K562 (cell line): ENCODE data around the gene SOX12. TPM values are rescaled to one million over a fixed set of nuclear protein-coding genes. Genes with fewer than 3 reads are reported as not detected.
A peak's percentile ranks its signal among the peaks of the same experiment; 100 is the strongest.

Experiments used
- BRF1 ChIP-seq: IDR thresholded peaks from 3 replicates; pipeline ENCODE4 v1.6.1; 2011; ENCODE audit warnings: borderline replicate concordance, mild to moderate bottlenecking; ENCODE audit not compliant: insufficient read length; ENCODE audit errors: extremely low read depth
- CTCF ChIP-seq, 3 experiments: IDR thresholded peaks in 2 of 3; conservative IDR thresholded peaks in 1 of 3; 2 replicates each; pipeline ENCODE4 v1.5.1; 2011 to 2012; ENCODE audit warnings: low read length in 3 of 3, mild to moderate bottlenecking in 3 of 3, control low read depth in 2 of 3, improper control_type of control experiment in 1 of 3, inconsistent platforms in 1 of 3, low read depth in 1 of 3, mixed read lengths in 1 of 3, moderate library complexity in 1 of 3; ENCODE audit not compliant: insufficient read depth in 2 of 3
- CXXC5 ChIP-seq: fragments of 250-450 bp; sonication (Bioruptor Pico); IDR thresholded peaks from 2 replicates; pipeline ENCODE4 v1.8.0; 2022; ENCODE audit warnings: inconsistent platforms, mild to moderate bottlenecking, moderate library complexity
- EP400 ChIP-seq: fragments of 450-650 bp; IDR thresholded peaks from 2 replicates; pipeline ENCODE4 v1.6.1; 2017; ENCODE audit warnings: antibody characterized with exemption, mild to moderate bottlenecking, moderate library complexity
- HDGF ChIP-seq: fragments of 450-650 bp; IDR thresholded peaks from 2 replicates; pipeline ENCODE4 v1.6.1; 2016
- JUNB ChIP-seq: fragments of 450-650 bp; formaldehyde crosslinking; conservative IDR thresholded peaks from 2 replicates; pipeline ENCODE4 v1.4.0; 2020; ENCODE audit warnings: mild to moderate bottlenecking
- L3MBTL2 ChIP-seq: fragments of 450-650 bp; IDR thresholded peaks from 2 replicates; pipeline ENCODE4 v1.6.1; 2016; ENCODE audit warnings: mild to moderate bottlenecking, moderate library complexity
- MCM7 ChIP-seq, 2 experiments: fragments of 450-650 bp; IDR thresholded peaks; 2 replicates each; pipeline ENCODE4 v1.6.1; 2016 to 2018
- NFATC3 ChIP-seq: fragments of 450-650 bp; IDR thresholded peaks from 2 replicates; pipeline ENCODE4 v1.6.1; 2017; ENCODE audit warnings: mild to moderate bottlenecking
- NFXL1 ChIP-seq: fragments of 450-650 bp; formaldehyde crosslinking; IDR thresholded peaks from 2 replicates; pipeline ENCODE4 v1.4.0; 2021; ENCODE audit warnings: mild to moderate bottlenecking
- SLC30A9 ChIP-seq: fragments of 250-450 bp; sonication (Bioruptor Pico); IDR thresholded peaks from 2 replicates; pipeline ENCODE4 v1.8.0; 2022; ENCODE audit warnings: mild to moderate bottlenecking, moderate library complexity
- SMARCC2 ChIP-seq: fragments of 450-650 bp; IDR thresholded peaks from 2 replicates; pipeline ENCODE4 v1.6.1; 2017; ENCODE audit warnings: antibody characterized with exemption, moderate library complexity, mild to moderate bottlenecking, low read depth
- ZFX ChIP-seq: sonication (generic); formaldehyde crosslinking; IDR thresholded peaks from 2 replicates; pipeline ENCODE4 v1.8.0; 2022; ENCODE audit warnings: mild to moderate bottlenecking, missing genetic modification reagents, moderate library complexity
- ZNF384 ChIP-seq: IDR thresholded peaks from 2 replicates; pipeline ENCODE4 v1.6.1; 2012; ENCODE audit warnings: low read depth, low read length, improper control_type of control experiment
- ZNF507 ChIP-seq: conservative IDR thresholded peaks from 2 replicates; pipeline ENCODE4 v1.6.1; 2017; ENCODE audit warnings: missing genetic modification characterization, missing compliant biosample characterization
- ZNF785 ChIP-seq: fragments of 250-450 bp; sonication (Bioruptor Pico); IDR thresholded peaks from 2 replicates; pipeline ENCODE4 v1.4.0; 2020; ENCODE audit warnings: mild to moderate bottlenecking
- polyA plus RNA-seq, 8 experiments: library from polyadenylated mRNA; depleted of rRNA in 4 of 8; stranded (reverse) in 5 of 8; unstranded in 3 of 8; fragments of >200 nt; fragmentation: Nextera tagmentation in 2 of 8; fragmentation: Illumina TruSeq in 1 of 8; extraction: Ambion mirVana in 2 of 8; extraction: Trizol in 1 of 8; gene quantifications; 2 replicates each; pipeline versions ENCODE4 v1.2.1 to v1.2.3, GENCODE V29; 2011 to 2014; ENCODE audit warnings: inconsistent platforms in 1 of 8, missing spikeins in 1 of 8
- total RNA-seq, 7 experiments: library from RNA; depleted of rRNA in 6 of 7; stranded (reverse); fragments of >200 nt in 6 of 7; fragmentation: Illumina TruSeq in 2 of 7; extraction: Trizol in 2 of 7; gene quantifications; 2 replicates each; pipeline versions ENCODE4 v1.2.1 to v1.2.3, GENCODE V29; 2011 to 2021; ENCODE audit warnings: low replicate concordance in 1 of 7
- TF ChIP-seq, protein P1 (sequence below), 2 experiments: fragments of 150-350 bp in 1 of 2; IDR thresholded peaks; 2 replicates each; pipeline ENCODE4 v1.6.1; 2012 to 2016; ENCODE audit warnings: low read depth in 2 of 2, low read length in 2 of 2, mild to moderate bottlenecking in 1 of 2, moderate library complexity in 1 of 2
- TF ChIP-seq, protein P2 (sequence below), 2 experiments: fragments of 250-450 bp in 1 of 2; fragments of 450-650 bp in 1 of 2; sonication (Bioruptor Pico) in 1 of 2; IDR thresholded peaks; 2 replicates each; pipeline versions ENCODE4 v1.6.1 to v1.8.0; 2016 to 2021; ENCODE audit warnings: mild to moderate bottlenecking in 2 of 2, moderate library complexity in 2 of 2, missing compliant biosample characterization in 1 of 2, missing genetic modification characterization in 1 of 2
- TF ChIP-seq, protein P3 (sequence below): sonication (generic); formaldehyde crosslinking; IDR thresholded peaks from 2 replicates; pipeline ENCODE4 v1.8.0; 2022; ENCODE audit warnings: mild to moderate bottlenecking, low read depth, missing genetic modification reagents
- TF ChIP-seq, protein P4 (sequence below): fragments of 450-650 bp; IDR thresholded peaks from 2 replicates; pipeline ENCODE4 v1.6.1; 2018; ENCODE audit warnings: mild to moderate bottlenecking, low read depth; ENCODE audit not compliant: partially characterized antibody

The SOX12 gene
- total and polyA plus RNA-seq, 9 of the 15 experiments (the other 6 are each of a cell fraction or from before 2014, with no cell fraction given), result 0.42 to 26.3 (median 2.6) TPM

DNA sequence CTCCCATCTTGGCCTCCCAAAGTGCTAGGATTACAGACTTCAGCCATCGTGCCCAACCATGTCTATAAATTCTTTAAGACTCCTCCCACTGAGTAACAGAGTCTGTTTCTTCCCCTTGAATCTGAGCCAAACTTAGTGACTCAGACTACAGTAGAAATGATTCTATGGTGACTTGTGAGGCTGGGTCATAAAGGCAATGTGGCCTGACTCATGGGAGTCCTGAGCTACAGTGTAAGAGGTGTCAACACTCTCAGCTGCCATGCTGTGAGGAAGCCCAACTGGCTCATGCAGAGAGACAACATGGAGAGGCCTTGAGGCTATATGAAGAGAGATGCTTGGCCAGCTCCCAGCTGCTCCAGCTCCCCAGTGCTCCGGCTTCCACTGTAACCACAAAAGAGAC is 16.3 kb downstream of the SOX12 start (continued):
- no peak for TF ChIP-seq JUNB (CRISPR knock-in tag)
- TF ChIP-seq ZFX (CRISPR knock-in tag), result peak; percentile 36; the same call in 1 of the 2 replicates
- no peak for TF ChIP-seq MCM7 (IDR thresholded peaks at IDR 0.05)
- TF ChIP-seq SLC30A9 (CRISPR knock-in tag), result no peak
- TF ChIP-seq HDGF, result no peak
- no peak for TF ChIP-seq SMARCC2
- no peak for TF ChIP-seq ZNF785 (CRISPR knock-in tag)
- TF ChIP-seq, protein P1, sequence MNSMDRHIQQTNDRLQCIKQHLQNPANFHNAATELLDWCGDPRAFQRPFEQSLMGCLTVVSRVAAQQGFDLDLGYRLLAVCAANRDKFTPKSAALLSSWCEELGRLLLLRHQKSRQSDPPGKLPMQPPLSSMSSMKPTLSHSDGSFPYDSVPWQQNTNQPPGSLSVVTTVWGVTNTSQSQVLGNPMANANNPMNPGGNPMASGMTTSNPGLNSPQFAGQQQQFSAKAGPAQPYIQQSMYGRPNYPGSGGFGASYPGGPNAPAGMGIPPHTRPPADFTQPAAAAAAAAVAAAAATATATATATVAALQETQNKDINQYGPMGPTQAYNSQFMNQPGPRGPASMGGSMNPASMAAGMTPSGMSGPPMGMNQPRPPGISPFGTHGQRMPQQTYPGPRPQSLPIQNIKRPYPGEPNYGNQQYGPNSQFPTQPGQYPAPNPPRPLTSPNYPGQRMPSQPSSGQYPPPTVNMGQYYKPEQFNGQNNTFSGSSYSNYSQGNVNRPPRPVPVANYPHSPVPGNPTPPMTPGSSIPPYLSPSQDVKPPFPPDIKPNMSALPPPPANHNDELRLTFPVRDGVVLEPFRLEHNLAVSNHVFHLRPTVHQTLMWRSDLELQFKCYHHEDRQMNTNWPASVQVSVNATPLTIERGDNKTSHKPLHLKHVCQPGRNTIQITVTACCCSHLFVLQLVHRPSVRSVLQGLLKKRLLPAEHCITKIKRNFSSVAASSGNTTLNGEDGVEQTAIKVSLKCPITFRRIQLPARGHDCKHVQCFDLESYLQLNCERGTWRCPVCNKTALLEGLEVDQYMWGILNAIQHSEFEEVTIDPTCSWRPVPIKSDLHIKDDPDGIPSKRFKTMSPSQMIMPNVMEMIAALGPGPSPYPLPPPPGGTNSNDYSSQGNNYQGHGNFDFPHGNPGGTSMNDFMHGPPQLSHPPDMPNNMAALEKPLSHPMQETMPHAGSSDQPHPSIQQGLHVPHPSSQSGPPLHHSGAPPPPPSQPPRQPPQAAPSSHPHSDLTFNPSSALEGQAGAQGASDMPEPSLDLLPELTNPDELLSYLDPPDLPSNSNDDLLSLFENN (IDR thresholded peaks at IDR 0.05; ENCODE audit: low read depth in 2 of 2, low read length in 2 of 2), result no peak
- no peak for TF ChIP-seq NFATC3
- TF ChIP-seq NFXL1 (CRISPR knock-in tag), result no peak
- no peak for TF ChIP-seq BRF1
- no peak for TF ChIP-seq ZNF384
- no peak for TF ChIP-seq ZNF507
- TF ChIP-seq, protein P2, sequence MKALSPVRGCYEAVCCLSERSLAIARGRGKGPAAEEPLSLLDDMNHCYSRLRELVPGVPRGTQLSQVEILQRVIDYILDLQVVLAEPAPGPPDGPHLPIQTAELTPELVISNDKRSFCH (CRISPR knock-in tag; IDR thresholded peaks at IDR 0.05), result no peak
- TF ChIP-seq, protein P2 (tag; IDR thresholded peaks at IDR 0.05), result no peak
- TF ChIP-seq, protein P3, sequence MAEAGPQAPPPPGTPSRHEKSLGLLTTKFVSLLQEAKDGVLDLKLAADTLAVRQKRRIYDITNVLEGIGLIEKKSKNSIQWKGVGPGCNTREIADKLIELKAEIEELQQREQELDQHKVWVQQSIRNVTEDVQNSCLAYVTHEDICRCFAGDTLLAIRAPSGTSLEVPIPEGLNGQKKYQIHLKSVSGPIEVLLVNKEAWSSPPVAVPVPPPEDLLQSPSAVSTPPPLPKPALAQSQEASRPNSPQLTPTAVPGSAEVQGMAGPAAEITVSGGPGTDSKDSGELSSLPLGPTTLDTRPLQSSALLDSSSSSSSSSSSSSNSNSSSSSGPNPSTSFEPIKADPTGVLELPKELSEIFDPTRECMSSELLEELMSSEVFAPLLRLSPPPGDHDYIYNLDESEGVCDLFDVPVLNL, result no peak
- TF ChIP-seq, protein P4, sequence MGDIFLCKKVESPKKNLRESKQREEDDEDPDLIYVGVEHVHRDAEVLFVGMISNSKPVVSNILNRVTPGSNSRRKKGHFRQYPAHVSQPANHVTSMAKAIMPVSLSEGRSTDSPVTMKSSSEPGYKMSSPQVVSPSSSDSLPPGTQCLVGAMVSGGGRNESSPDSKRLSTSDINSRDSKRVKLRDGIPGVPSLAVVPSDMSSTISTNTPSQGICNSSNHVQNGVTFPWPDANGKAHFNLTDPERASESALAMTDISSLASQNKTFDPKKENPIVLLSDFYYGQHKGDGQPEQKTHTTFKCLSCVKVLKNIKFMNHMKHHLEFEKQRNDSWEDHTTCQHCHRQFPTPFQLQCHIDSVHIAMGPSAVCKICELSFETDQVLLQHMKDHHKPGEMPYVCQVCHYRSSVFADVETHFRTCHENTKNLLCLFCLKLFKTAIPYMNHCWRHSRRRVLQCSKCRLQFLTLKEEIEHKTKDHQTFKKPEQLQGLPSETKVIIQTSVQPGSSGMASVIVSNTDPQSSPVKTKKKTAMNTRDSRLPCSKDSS, result peak; percentile 31
- TF ChIP-seq CTCF (IDR thresholded peaks at IDR 0.05 in 2 of 3, conservative IDR thresholded peaks at IDR 0.05 in 1 of 3; ENCODE audit: insufficient read depth in 2 of 3, low read depth in 1 of 3, low read length in 3 of 3), result no peak
- TF ChIP-seq L3MBTL2, result peak; percentile 93
- peak; percentile 36; the same call in 1 of the 2 replicates for TF ChIP-seq EP400
- TF ChIP-seq CXXC5 (CRISPR knock-in tag), result no peak
